GM21526 (cell line): ENCODE data around the gene PTGER3.
A peak's percentile ranks its signal among the peaks of the same experiment; 100 is the strongest.
"Not testable (repeated sequence)": the region's sequence is repeated elsewhere in the genome, so short reads cannot be mapped to it uniquely, and the experiment has no call there.

Experiments
- ATAC-seq: cut with Tn5 transposase; IDR thresholded peaks from one replicate; pipeline ENCODE4 v1.9.1; 2021; ENCODE audit warnings: moderate library complexity; ENCODE audit not compliant: unreplicated experiment, low FRiP score

PTGER3 gene

DNA sequence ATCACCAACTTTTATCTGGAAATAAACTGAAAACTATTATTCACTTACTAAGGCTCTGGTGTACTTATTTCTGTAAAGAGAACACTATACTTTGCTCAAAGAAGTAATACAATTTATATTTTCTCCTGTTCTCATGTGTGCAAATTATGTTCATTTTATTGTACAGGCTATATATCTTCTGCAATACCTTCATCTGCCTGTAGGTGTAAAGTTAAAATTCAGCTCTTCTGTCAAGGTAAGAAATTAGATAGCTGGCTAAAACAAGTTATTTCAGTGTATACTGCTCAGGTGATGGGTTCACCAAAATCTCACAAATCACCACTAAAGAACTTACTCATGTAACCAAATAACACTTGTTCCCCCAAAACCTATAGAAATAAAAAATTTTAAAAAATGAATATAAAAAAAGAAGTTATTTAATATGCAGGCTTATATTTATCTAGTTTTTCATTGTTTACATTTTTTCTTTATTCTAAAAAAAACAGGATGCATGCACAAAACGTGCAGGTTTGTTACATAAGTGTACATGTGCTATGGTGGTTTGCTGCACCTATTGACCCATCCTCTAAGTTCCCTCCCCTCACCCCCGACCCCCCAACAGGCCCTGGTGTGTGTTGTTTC lies 81.5 kb downstream of the PTGER3 start:
- peak; percentile 83 for ATAC-seq

DNA sequence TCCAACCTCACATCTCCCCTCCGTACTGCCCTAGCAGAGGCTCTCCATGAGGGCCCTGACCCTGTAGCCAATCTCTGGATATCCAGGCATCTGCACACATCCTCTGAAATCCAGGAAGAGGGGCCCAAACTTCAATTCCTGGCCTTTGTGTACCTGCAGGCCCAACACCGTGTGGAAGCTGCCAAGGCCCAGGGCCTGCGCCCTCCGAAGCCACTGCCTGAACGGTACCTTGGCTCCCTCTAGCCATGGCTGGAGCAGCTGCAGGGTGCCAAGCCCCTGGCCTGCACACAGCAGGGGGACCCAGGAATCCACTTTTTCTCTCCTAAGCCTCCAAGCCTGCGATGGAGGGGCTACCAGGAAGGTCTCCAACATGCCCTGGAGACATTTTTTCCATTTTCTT lies 84.2 kb downstream of the PTGER3 start:
- ATAC-seq: no peak

GRCh38 chr1:70961374-70961975 lies 86.1 kb downstream of the PTGER3 start:
- no peak for ATAC-seq

DNA sequence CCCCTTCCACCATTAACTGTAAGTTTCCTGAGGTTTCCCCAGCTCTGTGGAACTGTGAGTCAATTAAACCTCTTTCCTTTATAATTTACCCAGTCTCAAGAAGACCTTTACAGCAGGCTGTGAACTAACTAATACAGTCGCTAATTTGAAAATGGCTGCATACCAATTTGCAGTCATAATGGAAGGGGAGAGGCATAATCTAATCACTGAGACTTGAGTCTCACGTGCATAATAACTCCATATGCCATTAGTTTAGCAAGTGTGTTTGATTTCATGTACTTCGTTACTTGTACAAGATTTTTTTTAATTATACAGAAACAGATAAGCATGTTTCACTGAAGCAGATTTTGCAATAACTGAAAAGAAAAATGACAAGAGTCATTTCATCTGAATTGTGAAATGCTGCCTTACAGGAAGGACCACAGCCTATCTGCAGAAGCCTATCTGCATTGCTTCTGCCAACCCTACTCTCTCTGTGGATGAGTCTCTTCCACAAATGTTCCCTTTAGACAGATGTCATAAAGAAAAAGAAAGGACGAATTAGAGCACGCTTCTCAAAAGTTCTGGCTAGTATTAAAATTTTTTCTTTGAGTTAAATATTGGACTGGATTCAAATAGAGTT lies 99.1 kb downstream of the PTGER3 start:
- no peak for ATAC-seq

DNA sequence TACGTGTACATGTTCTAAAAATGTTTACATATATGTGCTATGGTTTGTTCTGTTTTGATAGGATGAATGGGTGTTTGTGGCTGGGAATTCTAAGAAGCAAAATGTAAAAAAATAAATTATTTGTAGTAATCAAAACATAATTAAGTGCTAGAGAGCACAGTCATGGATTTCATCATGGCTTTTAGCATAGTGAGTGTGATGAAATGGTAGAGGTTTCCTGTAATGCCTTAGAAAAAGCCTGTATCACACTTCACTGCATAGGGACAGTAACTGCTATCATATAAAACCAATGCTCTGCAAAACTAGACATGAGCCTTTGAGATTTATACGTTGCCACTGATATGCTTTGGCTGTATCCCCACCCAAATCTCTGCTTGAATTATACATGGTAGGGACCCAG lies 99.8 kb downstream of the PTGER3 start:
- no peak for ATAC-seq

GRCh38 chr1:70945676-70946075 lies 101.9 kb downstream of the PTGER3 start:
- no peak for ATAC-seq

GRCh38 chr1:70945251-70945650 lies 102.4 kb downstream of the PTGER3 start:
- no peak for ATAC-seq

GRCh38 chr1:70941563-70941962 lies 106.1 kb downstream of the PTGER3 start:
- ATAC-seq: no peak

DNA sequence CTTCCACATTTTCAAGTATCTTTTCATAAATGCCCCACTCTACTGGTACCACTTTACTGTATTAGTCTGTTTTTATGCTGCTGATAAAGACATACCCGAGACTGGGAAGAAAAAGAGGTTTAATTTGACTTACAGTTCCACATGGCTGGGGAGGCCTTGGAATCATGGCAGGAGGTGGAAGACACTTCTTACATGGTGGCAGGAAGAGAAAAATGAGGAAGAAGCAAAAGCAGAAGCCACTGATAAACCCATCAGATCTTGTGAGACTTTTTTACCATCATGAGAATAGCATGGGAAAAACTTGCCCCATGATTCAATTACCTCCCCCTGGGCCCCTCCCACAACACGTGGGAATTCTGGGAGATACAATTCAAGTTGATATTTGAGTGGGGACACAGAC lies 107.2 kb downstream of the PTGER3 start:
- ATAC-seq: not testable (repeated sequence)

GRCh38 chr1:70934194-70934961 lies 113.2 kb downstream of the PTGER3 start:
- ATAC-seq: no peak

- no peak for ATAC-seq
Observed at GRCh38 chr1:70930062-70930461, 117.6 kb downstream of the PTGER3 start.

DNA sequence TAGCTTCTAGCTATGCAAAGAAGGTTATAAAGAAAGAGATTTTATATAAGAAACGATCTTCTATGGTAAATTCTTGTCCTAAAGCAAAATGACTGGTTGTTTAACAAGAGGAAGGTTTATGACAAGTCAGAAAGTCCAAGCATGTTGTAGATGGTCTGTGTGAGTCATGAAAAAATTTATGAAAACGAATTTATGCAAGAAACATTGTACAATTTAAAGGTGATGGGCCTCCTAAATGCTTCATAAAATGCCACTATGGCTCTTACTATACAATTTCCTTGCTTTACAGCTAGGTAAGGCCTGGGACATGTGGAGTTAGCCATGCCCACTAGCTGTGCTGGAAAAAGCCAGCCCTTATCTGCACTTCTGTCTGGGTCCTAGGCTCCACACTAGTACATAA lies 125.4 kb downstream of the PTGER3 start:
- ATAC-seq: no peak
